HG02798 (cell line): ENCODE results near the gene FPGS.

ENCODE experiments used
- ATAC-seq: cut with Tn5 transposase; IDR thresholded peaks from one replicate; pipeline ENCODE4 v1.9.1; 2021; ENCODE audit warnings: mild to moderate bottlenecking; ENCODE audit not compliant: unreplicated experiment, poor library complexity

The FPGS gene

DNA sequence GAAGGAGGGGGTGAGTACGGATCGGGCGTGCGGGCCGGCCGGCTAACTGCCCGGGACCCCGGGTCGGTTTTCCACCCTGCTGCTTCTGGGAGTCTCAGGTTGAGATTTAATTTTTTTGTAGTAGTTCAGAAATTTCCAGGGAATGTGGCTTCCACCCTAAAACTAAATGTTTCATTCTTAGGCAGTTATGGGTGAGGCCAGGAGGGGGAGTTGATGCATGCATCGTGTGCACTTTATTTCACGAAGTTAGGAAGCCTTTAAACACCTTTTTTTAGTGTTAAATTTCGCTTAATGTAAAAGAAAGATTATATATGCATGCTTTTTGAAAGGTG, 15.9 kb upstream of the FPGS start:
- no peak for ATAC-seq

DNA sequence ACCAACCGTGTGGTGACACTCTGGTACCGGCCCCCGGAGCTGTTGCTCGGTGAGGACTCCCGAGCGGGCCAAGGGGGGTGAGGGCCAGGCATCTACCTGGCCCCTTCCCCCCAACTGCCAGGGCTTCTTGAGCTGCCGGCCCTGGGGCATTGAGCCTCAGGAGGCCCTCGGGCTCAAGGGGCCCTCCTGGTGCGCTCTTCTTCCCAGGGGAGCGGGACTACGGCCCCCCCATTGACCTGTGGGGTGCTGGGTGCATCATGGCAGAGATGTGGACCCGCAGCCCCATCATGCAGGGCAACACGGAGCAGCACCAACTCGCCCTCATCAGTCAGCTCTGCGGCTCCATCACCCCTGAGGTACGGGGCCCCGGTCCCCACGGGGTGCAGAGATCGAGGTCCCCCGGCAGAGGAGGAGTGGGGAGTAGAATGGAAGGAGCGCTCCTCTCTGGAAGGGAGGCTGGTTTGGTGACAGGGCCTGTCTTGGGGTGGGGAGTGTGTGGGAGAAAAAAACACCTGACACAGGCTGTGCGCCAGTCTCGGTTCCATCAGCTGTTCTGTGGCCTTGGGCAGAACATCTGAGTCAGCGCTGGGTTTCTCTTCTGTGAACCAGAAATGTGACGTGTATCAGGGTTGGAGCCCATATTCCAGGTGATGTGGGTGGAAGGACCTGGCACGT, 14.2 kb upstream of the FPGS start:
- no peak for ATAC-seq

DNA sequence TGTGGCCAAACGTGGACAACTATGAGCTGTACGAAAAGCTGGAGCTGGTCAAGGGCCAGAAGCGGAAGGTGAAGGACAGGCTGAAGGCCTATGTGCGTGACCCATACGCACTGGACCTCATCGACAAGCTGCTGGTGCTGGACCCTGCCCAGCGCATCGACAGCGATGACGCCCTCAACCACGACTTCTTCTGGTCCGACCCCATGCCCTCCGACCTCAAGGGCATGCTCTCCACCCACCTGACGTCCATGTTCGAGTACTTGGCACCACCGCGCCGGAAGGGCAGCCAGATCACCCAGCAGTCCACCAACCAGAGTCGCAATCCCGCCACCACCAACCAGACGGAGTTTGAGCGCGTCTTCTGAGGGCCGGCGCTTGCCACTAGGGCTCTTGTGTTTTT, 13.5 kb upstream of the FPGS start:
- ATAC-seq: no peak

DNA sequence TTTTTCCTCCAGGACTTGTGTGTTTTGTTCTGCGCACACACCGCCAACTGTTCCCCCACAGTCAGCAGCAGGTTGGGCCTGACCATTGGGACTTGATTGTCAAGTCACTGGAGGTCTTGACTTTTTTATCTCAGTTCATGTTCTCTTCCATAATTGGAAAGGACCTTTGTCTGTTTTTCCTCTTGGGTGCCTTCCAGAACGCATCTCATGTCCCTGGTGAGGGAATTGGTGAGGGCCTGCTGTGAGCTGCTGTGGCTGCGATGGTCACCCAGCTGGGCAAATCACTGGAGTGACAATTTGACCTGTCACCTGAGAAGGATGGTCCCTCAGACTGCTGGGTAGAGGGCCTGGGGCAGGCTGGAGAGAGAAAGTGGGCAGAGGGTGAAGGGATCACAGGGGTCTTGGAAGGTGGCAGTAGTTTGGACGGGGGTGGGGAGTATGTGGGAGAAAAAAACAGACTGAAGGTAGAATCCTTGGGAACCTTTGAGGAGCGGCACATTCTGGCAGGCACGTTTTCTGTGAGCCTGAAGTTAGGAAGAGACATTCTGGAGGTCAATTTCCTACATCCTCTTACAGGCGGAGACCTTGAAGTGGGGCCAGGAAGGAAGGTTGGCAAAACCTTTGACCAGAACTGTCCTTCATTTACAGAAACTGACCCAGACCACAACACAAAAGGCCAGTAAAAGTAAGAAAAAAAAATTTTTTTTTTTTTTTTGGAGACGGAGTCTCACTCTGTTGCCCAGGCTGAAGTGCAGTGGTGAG, 12.4 kb upstream of the FPGS start:
- ATAC-seq: no peak

DNA sequence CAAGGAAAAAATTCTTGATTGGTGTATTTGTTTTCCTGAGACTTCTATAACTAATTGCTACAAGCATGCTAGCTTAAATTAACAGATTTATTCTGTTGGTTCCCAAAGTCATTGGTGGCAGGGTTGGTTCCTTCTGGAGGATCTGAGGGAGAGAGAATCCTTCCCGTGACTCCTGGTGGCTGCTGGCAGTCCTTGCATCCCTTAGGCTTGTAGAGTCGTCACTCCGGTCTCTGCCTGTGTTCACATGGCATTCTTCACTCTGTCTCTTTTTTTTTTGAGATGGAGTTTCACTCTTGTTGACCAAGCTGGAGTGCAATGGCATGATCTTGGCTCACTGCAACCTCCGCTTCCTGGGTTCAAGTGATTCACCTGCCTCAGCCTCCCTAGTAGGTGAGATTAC, 11.6 kb upstream of the FPGS start:
- no peak for ATAC-seq

DNA sequence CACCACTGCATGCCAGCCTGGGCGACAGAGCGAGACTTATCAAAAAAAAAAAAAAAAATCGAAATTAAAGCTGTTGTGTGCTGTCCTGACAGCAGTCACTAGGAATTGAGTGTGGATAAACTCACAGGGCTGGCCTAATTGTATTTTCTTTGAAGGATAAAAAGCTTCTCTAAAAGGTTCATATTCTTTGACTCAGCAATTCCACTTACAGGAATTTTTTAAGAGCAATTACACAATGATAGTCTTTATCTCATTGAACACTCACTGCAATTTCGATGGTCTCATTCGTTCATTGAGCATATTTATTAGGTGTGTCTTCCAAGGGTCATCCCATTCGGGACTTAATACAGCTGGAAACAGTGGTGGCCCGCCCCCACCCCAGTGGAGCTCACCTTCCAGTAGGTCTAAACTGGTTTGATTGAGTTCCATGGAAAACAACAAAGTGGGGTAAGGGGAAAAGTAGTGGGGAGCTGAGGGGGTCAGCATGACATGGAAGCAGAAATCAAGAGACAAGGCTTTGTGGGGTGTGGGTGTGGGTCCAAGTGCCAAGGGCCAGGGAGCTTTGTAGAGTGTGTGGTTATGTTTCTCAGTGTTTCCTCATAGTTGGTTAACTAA, 10.2 kb upstream of the FPGS start:
- no peak for ATAC-seq

DNA sequence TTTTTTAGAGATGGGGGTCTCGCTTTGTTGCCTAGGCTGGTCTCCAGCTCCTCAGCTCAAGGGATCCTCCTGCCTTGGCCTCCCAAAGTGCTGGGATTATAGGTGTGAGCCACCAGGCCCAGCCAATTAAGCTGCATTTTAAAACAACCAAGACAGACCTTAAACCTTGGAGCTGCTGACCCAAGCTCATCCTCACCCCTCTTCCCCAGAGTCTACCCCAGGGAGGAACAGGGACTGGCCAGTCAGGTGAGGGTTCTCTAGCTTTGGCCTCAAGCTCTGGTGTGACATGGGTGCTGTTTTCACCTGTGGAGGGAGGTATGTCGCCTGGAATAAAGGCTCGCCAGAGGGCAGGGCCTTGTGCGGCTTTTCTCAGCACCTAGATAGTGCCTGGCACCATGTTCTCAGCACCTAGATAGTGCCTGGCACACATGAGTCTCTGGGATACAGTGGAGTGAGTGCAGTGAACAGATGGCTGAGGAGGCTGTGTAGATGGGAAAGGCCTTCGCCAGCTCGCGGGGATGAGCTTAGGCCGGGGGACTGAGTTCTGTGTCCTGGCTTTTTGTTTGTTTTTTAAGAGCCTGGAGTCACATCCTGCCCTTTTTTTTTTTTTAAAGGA, 9.5 kb upstream of the FPGS start:
- ATAC-seq: no peak

DNA sequence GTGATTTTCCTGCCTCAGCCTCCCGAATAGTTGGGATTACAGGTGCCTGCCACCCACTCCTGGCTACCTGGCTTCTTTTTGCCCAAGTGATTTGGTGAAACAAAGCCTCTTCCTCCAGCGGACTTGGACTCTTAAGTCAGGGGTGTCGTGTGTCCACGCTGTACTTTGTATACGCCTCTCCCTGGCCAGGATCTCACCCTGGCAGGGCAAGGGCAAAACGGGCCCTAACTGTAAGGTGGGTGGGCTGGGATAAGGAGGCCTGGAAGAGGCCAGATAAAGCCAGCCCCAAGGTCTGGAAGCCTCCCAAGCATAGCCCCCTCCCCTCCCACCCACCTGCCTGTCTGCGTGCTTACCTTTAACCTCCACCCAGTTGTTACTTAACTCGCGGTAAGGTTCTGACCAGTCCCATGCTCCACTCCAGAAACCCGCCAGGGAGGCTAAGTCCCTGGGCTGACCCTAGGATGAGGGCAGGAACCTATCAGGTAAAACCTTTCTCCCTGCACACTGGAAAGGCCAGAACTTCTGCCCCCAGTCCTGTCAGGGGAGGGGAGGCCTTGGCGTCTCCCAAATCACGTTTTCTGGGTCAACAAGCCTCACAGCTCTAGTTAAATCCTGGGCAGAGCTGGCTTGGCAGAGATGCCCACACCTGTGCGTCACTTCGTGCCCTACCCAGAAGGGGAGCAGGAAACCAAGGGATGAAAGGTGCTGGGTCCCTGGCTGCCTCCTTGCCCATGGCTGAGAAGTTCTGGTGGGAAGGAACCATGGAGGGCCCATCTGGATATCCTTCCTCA, 8.5 kb upstream of the FPGS start:
- ATAC-seq: no peak

DNA sequence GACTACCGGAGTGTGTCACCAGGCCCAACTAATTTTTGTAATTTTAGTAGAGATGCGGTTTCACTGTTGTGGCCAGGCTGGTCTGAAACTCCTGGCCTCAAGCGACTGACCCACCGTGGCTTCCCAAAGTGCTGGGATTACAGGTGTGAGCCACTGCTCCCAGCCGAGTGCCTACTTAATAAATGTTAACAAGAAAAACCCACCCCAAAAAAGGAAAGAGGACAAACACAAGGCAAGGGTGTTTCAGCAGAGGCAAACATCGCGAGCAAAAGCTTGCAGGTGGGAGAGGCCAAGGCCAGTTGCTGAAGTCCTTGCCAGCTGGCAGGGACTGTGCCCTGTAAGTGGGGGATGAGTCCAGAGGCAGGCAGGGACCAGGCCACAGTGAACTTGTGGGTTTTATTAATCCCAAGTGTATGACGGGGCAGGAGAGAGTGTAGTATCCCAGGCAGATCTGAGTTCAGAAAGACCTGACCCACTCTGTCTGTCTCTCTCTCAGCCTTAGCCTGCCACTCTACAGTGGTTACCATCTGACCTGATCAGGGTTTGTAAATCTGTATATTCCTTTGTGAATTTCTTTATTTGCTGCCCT, 6.4 kb upstream of the FPGS start:
- ATAC-seq: no peak

DNA sequence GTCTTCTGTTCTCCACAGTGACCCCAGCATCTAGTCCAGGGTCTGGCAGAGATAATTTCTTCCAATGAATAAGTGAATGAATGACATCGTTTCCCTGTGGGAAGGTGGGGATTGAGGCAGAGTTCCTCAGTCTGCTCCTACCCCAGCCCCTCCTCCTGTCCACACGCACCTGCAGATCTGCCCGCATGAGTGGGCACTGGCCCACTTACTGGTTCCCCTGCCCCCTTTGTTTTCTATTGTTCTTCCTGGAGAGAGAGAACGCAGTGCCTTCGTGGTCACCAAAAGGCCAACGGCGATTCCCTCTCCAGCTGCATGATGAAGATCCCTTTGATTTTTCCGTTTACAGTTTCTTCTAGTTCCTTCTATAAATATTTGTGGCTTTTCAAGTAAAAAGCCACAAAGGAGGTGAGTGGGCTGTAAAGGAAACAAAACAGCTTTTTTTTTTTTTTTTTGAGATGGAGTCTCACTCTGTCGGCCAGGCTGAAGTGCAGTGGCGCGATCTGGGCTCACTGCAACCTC, 5.8 kb upstream of the FPGS start:
- no peak for ATAC-seq

DNA sequence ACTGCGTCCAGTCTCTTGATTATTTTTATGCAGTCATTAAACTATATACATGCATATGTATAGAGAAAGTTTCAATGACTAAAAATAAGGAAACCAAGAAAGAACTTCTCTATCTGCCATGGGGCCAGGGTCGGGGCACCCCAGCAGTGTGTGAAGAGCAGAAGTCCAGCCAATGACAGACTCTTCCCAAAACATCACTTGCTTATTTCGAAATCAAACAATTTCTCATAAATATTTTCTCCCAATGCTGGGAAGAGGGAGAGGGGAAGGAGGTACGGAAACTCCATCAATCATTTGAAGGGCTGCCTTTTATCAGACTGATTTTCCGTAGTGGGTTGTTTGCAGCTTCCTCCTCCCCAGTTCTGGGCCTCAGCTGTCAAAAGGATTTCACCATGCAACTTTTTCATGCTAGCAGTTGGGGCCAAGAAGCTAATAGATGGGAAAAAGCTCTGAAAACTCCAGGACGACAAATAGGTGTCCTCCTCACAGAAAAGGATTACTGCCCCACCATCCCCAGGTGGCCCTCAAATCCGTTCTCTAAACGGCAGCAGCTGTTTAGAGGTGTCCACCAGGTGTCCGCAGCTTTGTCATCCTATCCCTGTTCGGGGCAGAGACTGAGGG, 617 bp upstream of the FPGS start:
- ATAC-seq: no peak

DNA sequence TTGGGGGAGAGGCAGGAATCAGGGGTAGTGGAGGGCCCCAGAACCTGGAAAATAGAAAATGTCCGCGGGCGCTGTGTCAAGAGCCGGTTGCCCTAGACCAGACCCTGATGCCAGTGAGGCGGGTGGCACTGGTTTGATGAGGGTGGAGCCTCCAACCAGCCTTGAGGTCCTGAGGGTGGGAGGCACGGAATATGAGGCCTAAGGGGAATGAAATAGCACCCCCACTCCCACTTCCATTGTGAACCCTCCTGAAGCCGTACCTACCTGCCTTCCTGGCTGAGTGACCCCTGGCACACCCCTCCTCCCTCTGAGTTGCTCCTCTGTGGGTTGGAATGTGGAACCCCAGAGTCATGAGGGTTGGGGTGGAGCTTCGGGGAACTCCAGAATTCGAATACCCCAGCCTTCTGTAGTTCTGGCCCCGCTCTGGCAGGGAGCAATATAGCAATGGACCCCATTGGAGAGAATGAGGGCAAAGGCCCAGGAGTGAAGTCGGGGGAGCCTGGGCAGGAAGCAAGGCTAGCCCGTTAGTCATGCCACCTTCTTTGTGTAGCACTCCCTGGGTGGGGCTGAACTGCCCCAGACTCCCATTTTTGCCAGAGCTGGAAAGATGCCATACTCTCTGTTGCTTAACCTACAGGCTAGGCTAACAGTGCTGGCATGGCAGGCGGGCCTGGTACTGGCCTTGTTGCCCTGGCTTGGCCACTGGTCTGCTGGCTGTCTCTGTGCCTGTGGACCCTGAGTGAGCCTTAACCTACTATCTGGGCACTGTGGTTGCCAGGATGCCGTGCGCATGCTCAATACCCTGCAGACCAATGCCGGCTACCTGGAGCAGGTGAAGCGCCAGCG, 1.0 kb downstream of the FPGS start:
- no peak for ATAC-seq

DNA sequence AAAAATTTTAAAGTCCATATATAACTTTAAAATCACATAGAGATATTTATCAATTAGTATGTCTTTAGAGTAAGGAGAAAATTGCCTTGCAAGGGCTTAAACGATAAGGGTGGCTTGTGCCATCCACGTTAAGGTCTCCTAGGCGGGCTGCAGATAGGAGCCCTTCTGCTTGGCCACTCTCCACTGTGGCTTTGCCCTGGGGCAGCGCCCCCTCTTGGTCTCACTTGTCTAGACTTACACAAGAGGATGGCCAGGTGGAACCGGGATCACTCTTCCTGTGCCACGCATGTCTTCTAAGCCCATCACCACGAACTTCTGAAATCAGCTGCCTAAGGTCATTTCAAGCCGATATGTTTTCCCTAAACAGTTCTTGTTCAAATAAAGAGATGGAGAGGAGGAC, 2.9 kb downstream of the FPGS start:
- no peak for ATAC-seq

DNA sequence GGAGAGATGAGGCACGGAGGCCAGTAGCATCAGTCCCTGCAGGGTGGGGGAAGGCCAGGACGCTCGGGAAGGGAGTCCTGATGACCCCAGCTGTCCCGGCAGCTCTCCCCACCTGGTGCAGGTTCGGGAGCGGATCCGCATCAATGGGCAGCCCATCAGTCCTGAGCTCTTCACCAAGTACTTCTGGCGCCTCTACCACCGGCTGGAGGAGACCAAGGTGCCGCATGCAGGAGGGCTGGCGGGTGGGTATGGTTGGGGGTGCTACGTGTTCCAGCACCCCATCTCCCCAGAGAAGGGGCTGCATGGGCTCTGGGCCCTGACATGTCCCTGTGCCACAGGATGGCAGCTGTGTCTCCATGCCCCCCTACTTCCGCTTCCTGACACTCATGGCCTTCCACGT, 4.2 kb downstream of the FPGS start:
- ATAC-seq: no peak

DNA sequence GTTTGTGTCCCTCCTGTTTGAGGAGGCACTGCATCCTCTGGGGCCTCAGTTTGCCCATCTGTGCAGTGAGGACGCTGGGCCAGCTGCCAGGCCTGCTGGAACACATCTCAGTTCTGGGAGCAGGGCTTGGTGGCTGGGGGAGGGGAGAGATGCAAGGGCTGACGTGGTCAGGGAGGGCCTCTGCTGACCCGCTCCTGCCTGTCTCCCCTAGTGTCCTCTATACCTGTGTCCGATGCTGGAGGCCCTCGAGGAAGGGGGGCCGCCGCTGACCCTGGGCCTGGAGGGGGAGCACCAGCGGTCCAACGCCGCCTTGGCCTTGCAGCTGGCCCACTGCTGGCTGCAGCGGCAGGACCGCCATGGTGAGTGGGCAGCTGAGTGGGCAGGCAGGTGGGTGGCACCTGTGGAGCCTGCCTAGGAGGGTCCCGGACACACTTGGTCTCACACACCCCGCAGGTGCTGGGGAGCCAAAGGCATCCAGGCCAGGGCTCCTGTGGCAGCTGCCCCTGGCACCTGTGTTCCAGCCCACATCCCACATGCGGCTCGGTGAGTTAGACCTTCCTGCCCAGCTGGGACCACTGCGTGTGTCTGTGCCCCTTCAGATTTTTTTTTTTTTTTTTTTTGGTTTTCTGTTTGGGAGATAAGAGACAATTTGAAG, 5.8 kb downstream of the FPGS start:
- ATAC-seq: no peak

DNA sequence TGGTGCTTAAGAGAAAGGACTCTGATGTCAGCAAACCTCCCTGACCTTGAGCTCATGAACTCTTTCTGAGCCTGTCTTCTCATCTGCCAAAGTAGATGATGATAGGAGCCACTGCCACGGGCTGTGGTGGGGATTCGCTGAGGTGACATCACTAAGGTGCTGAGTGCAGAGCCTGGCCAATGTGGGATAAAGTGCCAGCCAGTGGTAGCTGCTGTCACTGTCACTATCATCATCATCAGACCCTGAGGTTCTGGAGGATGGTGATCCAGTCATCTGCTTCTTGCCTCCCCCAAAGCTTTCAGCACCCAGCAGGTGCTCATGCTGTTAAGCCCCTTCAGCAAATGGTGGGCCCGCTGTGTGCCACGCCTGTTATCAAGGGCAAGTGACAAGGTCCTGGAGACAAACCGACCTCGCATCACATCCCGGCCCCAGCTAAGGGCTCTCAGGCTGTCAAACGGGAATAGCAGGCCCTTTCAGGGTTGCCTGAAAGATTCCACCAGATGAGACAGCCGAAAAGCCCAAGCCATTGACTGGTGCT, 6.4 kb downstream of the FPGS start:
- no peak for ATAC-seq

DNA sequence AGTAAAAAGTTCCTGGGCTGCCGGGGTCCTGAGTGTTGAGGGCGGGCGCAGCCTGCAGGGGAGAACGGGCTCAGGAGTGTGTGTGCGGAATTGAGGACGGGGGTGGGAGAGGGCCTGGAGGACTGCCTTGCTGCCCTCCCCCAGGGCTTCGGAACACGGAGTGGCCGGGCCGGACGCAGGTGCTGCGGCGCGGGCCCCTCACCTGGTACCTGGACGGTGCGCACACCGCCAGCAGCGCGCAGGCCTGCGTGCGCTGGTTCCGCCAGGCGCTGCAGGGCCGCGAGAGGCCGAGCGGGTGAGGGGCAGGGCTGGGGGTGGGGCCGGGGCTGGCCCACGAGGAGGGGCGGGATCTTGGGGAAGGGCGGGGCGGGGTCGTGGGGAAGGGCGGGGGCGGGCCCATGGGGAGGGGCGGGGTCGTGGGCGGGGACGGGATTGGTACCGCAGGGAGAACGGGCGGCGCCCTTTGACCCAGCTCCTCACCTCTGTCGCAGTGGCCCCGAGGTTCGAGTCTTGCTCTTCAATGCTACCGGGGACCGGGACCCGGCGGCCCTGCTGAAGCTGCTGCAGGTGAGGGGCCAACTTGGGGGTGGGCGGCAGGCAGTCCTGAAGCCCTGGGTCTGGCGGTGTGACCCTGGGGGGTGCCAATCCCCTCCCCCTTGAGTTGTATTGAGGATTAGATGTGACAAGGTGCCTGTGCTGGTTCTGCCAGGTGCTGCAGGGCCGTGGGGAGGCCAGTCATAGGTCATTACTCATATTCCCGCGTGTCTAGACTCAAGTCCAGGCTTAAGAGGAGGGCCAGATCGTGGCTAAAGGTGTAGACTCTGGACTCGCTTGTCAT, 7.1 kb downstream of the FPGS start:
- ATAC-seq: no peak
